Measurements from ENCODE around the gene PCK1. TPM values are rescaled to one million over a fixed set of nuclear protein-coding genes. Genes with fewer than 3 reads are reported as not detected.

The PCK1 gene
- total RNA-seq, 1 experiment from 2014 or later: 0.49 TPM

GRCh38 chr20:57552471-57552870 lies 8.4 kb upstream of the PCK1 start:
- H3K9me3 ChIP-seq (ENCODE audit: control insufficient read depth in 1 of 2, insufficient read depth in 1 of 2, low read depth in 1 of 2, low read length in 2 of 2): no peaks in the 10 kb centered on the region
- ATAC-seq: no peak
- ChIA-PET RAD21 (ENCODE audit: low non-redundant PET in 1 of 2, low total read pairs in 2 of 2, uncharacterized antibody in 2 of 2, unreplicated experiment in 2 of 2) (no interaction called here), CTCF (no interaction called here), POLR2A (no interaction called here)
- no peaks in the 10 kb centered on the region for H3K79me2 ChIP-seq (ENCODE audit: insufficient read depth, low read length)
- no peaks in the 10 kb centered on the region for H4K20me1 ChIP-seq (ENCODE audit: insufficient read depth)
- no peaks in the 10 kb centered on the region for H3K36me3 ChIP-seq (ENCODE audit: control insufficient read depth in 1 of 2, insufficient read depth in 2 of 2, low read length in 2 of 2)
- H3K4me2 ChIP-seq (ENCODE audit: low read length): no peak overlapping the region
- no peak overlapping the region for H3K9ac ChIP-seq (ENCODE audit: low read length)
- intact Hi-C loops (cut with micrococcal nuclease): no loop called here
- peaks cover under 1 to 1% of the 10 kb centered on the region in 2 experiments; a peak in 3 of 4 replicates for H3K4me1 ChIP-seq (ENCODE audit: control insufficient read depth in 1 of 2, insufficient read depth in 2 of 2, low read length in 2 of 2)
- no peaks in the 10 kb centered on the region for H3K9me2 ChIP-seq (ENCODE audit: insufficient read depth)
- H3K27me3 ChIP-seq (ENCODE audit: insufficient read depth, low read length): peaks cover 40% of the 10 kb centered on the region
- H3K27ac ChIP-seq (ENCODE audit: low read depth, low read length): no peak overlapping the region
- TF ChIP-seq CEBPB (IDR thresholded peaks at IDR 0.05; ENCODE audit: low read depth) (no peak), ZFX (IDR thresholded peaks at IDR 0.05) (no peak), MAX (IDR thresholded peaks at IDR 0.05) (no peak), ELF1 (IDR thresholded peaks at IDR 0.05; ENCODE audit: borderline replicate concordance, low read depth) (no peak), ATF3 (IDR thresholded peaks at IDR 0.05) (no peak), POLR2AphosphoS5 (IDR thresholded peaks at IDR 0.05; ENCODE audit: low read depth, low read length) (no peak), SP1 (IDR thresholded peaks at IDR 0.05; ENCODE audit: low read depth) (no peak), YY1 (IDR thresholded peaks at IDR 0.05; ENCODE audit: extremely low read depth, insufficient replicate concordance, low read depth, low read length) (no peak), CBX3 (IDR thresholded peaks at IDR 0.05; ENCODE audit: low read depth) (no peak), EZH2 (IDR thresholded peaks at IDR 0.05) (no peak), ZNF274 (IDR thresholded peaks at IDR 0.05; ENCODE audit: low read depth, low read length) (no peak), TCF7L2 (IDR thresholded peaks at IDR 0.05; ENCODE audit: borderline replicate concordance, extremely low read depth, insufficient read depth, insufficient read length) (no peak), JUND (IDR thresholded peaks at IDR 0.05) (no peak), SIN3A (IDR thresholded peaks at IDR 0.05; ENCODE audit: low read depth) (no peak), EGR1 (IDR thresholded peaks at IDR 0.05; ENCODE audit: low read depth) (no peak), REST (IDR thresholded peaks at IDR 0.05; ENCODE audit: low read depth) (no peak), SRF (IDR thresholded peaks at IDR 0.05; ENCODE audit: low read depth) (no peak), CTCF (IDR thresholded peaks at IDR 0.05 in 2 of 3, conservative IDR thresholded peaks at IDR 0.05 in 1 of 3; ENCODE audit: borderline replicate concordance in 1 of 3, insufficient read depth in 1 of 3, low read depth in 2 of 3, low read length in 2 of 3) (no peak), FOSL1 (IDR thresholded peaks at IDR 0.05; ENCODE audit: low read depth) (no peak), ZBTB33 (IDR thresholded peaks at IDR 0.05; ENCODE audit: extremely low read depth, insufficient replicate concordance, low read length) (no peak)
- H3K4me3 ChIP-seq (replicated peaks in 1 of 2; ENCODE audit: low read depth in 1 of 2, low read length in 2 of 2): no peak overlapping the region
- no TSS peak for BruUV-seq (replicated peaks)
- no peak overlapping the region for H2AFZ ChIP-seq (ENCODE audit: low read depth, low read length, poor library complexity, severe bottlenecking)
- DNase-seq (ENCODE audit: low read depth, low spot score): no peak

All from HCT116 (cell line).